PC-3 (cell line): Measurements from ENCODE around the gene AACS. TPM values are rescaled to one million over a fixed set of nuclear protein-coding genes. Genes with fewer than 3 reads are reported as not detected.

Source experiments
- ATAC-seq: fragments of 200-7000 bp; cut with Tn5 transposase; 2 replicates; pipeline ENCODE4 v1.9.1; 2020; ENCODE audit warnings: mild to moderate bottlenecking, moderate library complexity
- BruUV-seq: library from RNA; stranded (reverse); fragments of 400-500 nt; replicated peaks from 2 replicates; lab custom pipeline; 2021; lab: Mats Ljungman, UMichigan
- CTCF ChIA-PET: fragments of 300-600 bp; sonication (Branson Sonifier 250); formaldehyde crosslinking; loops from one replicate; lab custom pipeline; 2022; ENCODE audit warnings: antibody characterized with exemption; lab: Charles Lee
- POLR2A ChIA-PET: fragments of 300-600 bp; sonication (Branson Sonifier 250); formaldehyde crosslinking; loops from one replicate; lab custom pipeline; 2022; ENCODE audit warnings: antibody characterized with exemption; ENCODE audit not compliant: unreplicated experiment; lab: Charles Lee
- DNase-seq: peaks from one replicate; pipeline ENCODE4 v3.0.0-alpha.2; 2015
- H2AFZ ChIP-seq: fragments of 300-600 bp; sonication (generic); 2 replicates; pipeline ENCODE4 v1.6.0; 2016; ENCODE audit warnings: antibody characterized with exemption, low read length
- H3F3A ChIP-seq: fragments of 300-600 bp; sonication (generic); one replicate; pipeline ENCODE4 v1.6.0; 2017; ENCODE audit warnings: antibody characterized with exemption, low read length, control low read depth, mild to moderate bottlenecking; ENCODE audit not compliant: unreplicated experiment
- H3K27ac ChIP-seq: fragments of 300-600 bp; sonication (generic); 2 replicates; pipeline ENCODE4 v1.5.1; 2016; ENCODE audit warnings: mild to moderate bottlenecking, low read length
- H3K27me3 ChIP-seq: fragments of 300-600 bp; sonication (generic); 2 replicates; pipeline ENCODE4 v1.6.1; 2016; ENCODE audit warnings: low read length, mixed read lengths
- H3K36me3 ChIP-seq: fragments of 300-600 bp; sonication (generic); 2 replicates; pipeline ENCODE4 v1.6.1; 2016; ENCODE audit warnings: low read depth, mixed run types, low read length, mixed read lengths
- H3K4me1 ChIP-seq: fragments of 300-600 bp; sonication (generic); 2 replicates; pipeline ENCODE4 v1.5.1; 2016; ENCODE audit warnings: low read length; ENCODE audit not compliant: insufficient read depth
- H3K4me2 ChIP-seq: fragments of 300-600 bp; sonication (generic); 2 replicates; pipeline ENCODE4 v1.6.0; 2016; ENCODE audit warnings: low read length
- H3K4me3 ChIP-seq: fragments of 300-600 bp; sonication (generic); 2 replicates; pipeline ENCODE4 v1.5.1; 2016; ENCODE audit warnings: mild to moderate bottlenecking, low read length, mixed read lengths
- H3K79me2 ChIP-seq: fragments of 300-600 bp; sonication (generic); 2 replicates; pipeline ENCODE4 v1.6.1; 2017; ENCODE audit warnings: low read length, mixed read lengths
- H3K9ac ChIP-seq: fragments of 300-600 bp; sonication (generic); 2 replicates; pipeline ENCODE4 v1.6.0; 2016; ENCODE audit warnings: mild to moderate bottlenecking, low read length
- H3K9me2 ChIP-seq: fragments of 300-600 bp; sonication (generic); replicated peaks from 2 replicates; pipeline ENCODE4 v1.6.1; 2016; ENCODE audit warnings: mixed run types, low read length, mixed read lengths
- H3K9me3 ChIP-seq: fragments of 300-600 bp; sonication (generic); 2 replicates; pipeline ENCODE4 v1.6.1; 2016; ENCODE audit warnings: low read length, mixed read lengths
- H4K20me1 ChIP-seq: fragments of 300-600 bp; sonication (generic); 2 replicates; pipeline ENCODE4 v1.6.1; 2016; ENCODE audit warnings: low read length, mixed read lengths
- CTCF ChIP-seq: fragments of 300-600 bp; sonication (generic); conservative IDR thresholded peaks from 2 replicates; pipeline ENCODE4 v1.5.1; 2017; ENCODE audit warnings: antibody characterized with exemption, low read depth, mild to moderate bottlenecking, low read length
- EZH2 ChIP-seq: fragments of 300-600 bp; sonication (generic); IDR thresholded peaks from one replicate; pipeline ENCODE4 v1.6.1; 2017; ENCODE audit warnings: antibody characterized with exemption, mild to moderate bottlenecking, low read length; ENCODE audit not compliant: unreplicated experiment
- EZH2phosphoT487 ChIP-seq: fragments of 300-600 bp; sonication (generic); IDR thresholded peaks from 2 replicates; pipeline ENCODE4 v1.6.1; 2018; ENCODE audit warnings: mild to moderate bottlenecking, antibody characterized with exemption, low read length, borderline replicate concordance
- intact Hi-C: fragments of 100-400 bp; cut with micrococcal nuclease; formaldehyde crosslinking; loops from 2 replicates; pipeline ENCODE4 v1.9.0; 2023
- total RNA-seq: library from RNA; depleted of rRNA; stranded (reverse); fragments of >200 nt; gene quantifications from 2 replicates; pipeline ENCODE4 v1.2.3, GENCODE V29; 2014

Gene AACS
- total RNA-seq, 1 experiment from 2014 or later, result 31.9 TPM

- intact Hi-C loops, result no loop called here
- no peak for ATAC-seq
These were observed 40.4 kb downstream of the AACS start for GRCh38 chr12:125105600-125105999.

GRCh38 chr12:125110641-125111360, 45.6 kb downstream of the AACS start:
- CTCF ChIA-PET, result no interaction called here
- no peak overlapping the region for H3K27ac ChIP-seq

More at GRCh38 chr12:125105600-125105999, 40.4 kb downstream of the AACS start:
- H3K27me3 ChIP-seq, result no peaks in the 10 kb centered on the region
- CTCF ChIA-PET, result no interaction called here
- no peaks in the 10 kb centered on the region for H3K4me1 ChIP-seq
- H3K9me2 ChIP-seq, result no peaks in the 10 kb centered on the region
- H3K4me2 ChIP-seq, result no peak overlapping the region
- H3K27ac ChIP-seq, result no peak overlapping the region
- POLR2A ChIA-PET, result no interaction called here
- H3K9me3 ChIP-seq, result no peaks in the 10 kb centered on the region
- no peak for TF ChIP-seq EZH2phosphoT487
- no peak for TF ChIP-seq EZH2
- no peak for TF ChIP-seq CTCF
- H3F3A ChIP-seq, result no peaks in the 10 kb centered on the region
- no peak overlapping the region for H2AFZ ChIP-seq
- no peaks in the 10 kb centered on the region for H3K79me2 ChIP-seq
- no peak overlapping the region for H3K4me3 ChIP-seq
- no TSS peak for BruUV-seq
- H3K36me3 ChIP-seq, result peaks cover 40% of the 10 kb centered on the region
- H4K20me1 ChIP-seq, result no peaks in the 10 kb centered on the region
- no peak overlapping the region for H3K9ac ChIP-seq
- no peak for DNase-seq

More at GRCh38 chr12:125110641-125111360, 45.6 kb downstream of the AACS start:
- BruUV-seq, result no TSS peak
- TF ChIP-seq CTCF (no peak), EZH2 (no peak), EZH2phosphoT487 (no peak)
- H3K9me3 ChIP-seq, result no peaks in the 10 kb centered on the region
- H2AFZ ChIP-seq, result no peak overlapping the region
- H3F3A ChIP-seq, result no peaks in the 10 kb centered on the region
- intact Hi-C loops, result loop anchor here (2.0 kb wide), 1 partner anchor 30 kb away; no protein-coding TSS in a partner anchor
- no peaks in the 10 kb centered on the region for H3K4me1 ChIP-seq
- no peaks in the 10 kb centered on the region for H3K79me2 ChIP-seq
- peak; percentile 75 for ATAC-seq
- no peak overlapping the region for H3K4me2 ChIP-seq
- POLR2A ChIA-PET, result interaction anchor here (0.7 kb wide), 1 partner anchor 13 kb away, joined by 4 read pairs; no protein-coding TSS in a partner anchor
- H3K9ac ChIP-seq, result no peak overlapping the region
- no peaks in the 10 kb centered on the region for H3K27me3 ChIP-seq
- H3K36me3 ChIP-seq, result peaks cover 47% of the 10 kb centered on the region
- no peaks in the 10 kb centered on the region for H4K20me1 ChIP-seq
- H3K4me3 ChIP-seq, result no peak overlapping the region
- DNase-seq, result peak; percentile 33
- H3K9me2 ChIP-seq, result no peaks in the 10 kb centered on the region
